Activated CD8-positive, alpha-beta memory T cell treated with anti-CD3 and anti-CD28 coated beads, Interleukin-2, amount 10 ng/mL, durations not matched to agents 7 days and 5 days (primary cell): ENCODE results near the gene NDUFA3. TPM values are rescaled to one million over a fixed set of nuclear protein-coding genes. Genes with fewer than 3 reads are reported as not detected.
"Not testable (repeated sequence)": the region's sequence is repeated elsewhere in the genome, so short reads cannot be mapped to it uniquely, and the experiment has no call there.

ENCODE experiments used
- ATAC-seq: fragments of 150-1000 bp; cut with Tn5 transposase; one replicate; pipeline ENCODE4 v1.10.0; 2021; ENCODE audit warnings: moderate library complexity
- CTCF ChIA-PET: fragments of 350-600 bp; sonication (Branson Sonifier 250); formaldehyde crosslinking; loops from one replicate; lab custom pipeline; 2021; ENCODE audit warnings: antibody characterized with exemption; lab: Charles Lee
- DNase-seq: peaks from one replicate; pipeline ENCODE4 v3.0.0-alpha.2; 2020
- H3K27ac Mint-ChIP-seq: one replicate; pipeline ENCODE4 v1.8.0; 2021; ENCODE audit warnings: mild to moderate bottlenecking, mixed read lengths
- H3K27me3 Mint-ChIP-seq: one replicate; pipeline ENCODE4 v1.8.0; 2021; ENCODE audit warnings: mixed read lengths
- H3K36me3 Mint-ChIP-seq: one replicate; pipeline ENCODE4 v1.8.0; 2021; ENCODE audit warnings: mild to moderate bottlenecking, mixed read lengths
- H3K4me1 Mint-ChIP-seq: one replicate; pipeline ENCODE4 v1.8.0; 2021; ENCODE audit warnings: mixed read lengths
- H3K4me3 Mint-ChIP-seq: one replicate; pipeline ENCODE4 v1.8.0; 2021; ENCODE audit warnings: mild to moderate bottlenecking, moderate library complexity, mixed read lengths
- H3K9me3 Mint-ChIP-seq: one replicate; pipeline ENCODE4 v1.8.0; 2022; ENCODE audit warnings: low read depth, mixed read lengths
- total RNA-seq, 2 experiments: library from RNA; stranded (reverse); gene quantifications; one replicate each; pipeline ENCODE4 v1.2.3, GENCODE V29; 2021

The NDUFA3 gene
- total RNA-seq, 2 experiments from 2014 or later, result 121 to 127 TPM

DNA sequence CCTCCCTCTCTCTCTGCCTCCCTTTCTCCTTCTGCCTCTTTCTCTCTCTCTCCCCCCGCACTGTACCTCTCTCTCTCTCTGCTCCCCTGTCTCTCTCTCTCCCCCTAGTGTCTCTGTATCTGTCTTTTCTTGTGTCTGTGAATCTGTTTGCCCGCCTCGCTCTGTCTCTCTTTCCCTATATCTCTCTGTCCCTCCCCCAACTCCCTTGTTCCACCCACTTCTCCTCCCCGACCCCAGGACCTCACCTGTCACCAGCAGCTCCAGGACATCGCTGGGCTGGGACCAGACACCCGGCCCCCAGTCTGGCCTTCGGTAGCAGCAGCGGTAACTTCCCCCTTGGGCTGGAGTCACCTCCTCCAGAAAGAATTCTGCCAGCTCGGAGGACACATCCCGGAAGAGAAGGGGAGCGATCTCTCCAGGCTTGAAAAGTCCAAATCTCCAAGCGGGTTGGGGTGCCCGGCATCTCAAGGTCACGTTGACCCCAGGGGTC is 6.0 kb upstream of the NDUFA3 start:
- CTCF ChIA-PET, result interaction anchor here (0.9 to 1.2 kb wide), 3 partner anchors 227 to 304 kb away, joined by 3 to 7 read pairs (median 3); no protein-coding TSS in a partner anchor
- H3K36me3 Mint-ChIP-seq, result no peaks in the 10 kb centered on the region
- peaks cover 5% of the 10 kb centered on the region for H3K9me3 Mint-ChIP-seq
- H3K27me3 Mint-ChIP-seq, result peaks cover 15% of the 10 kb centered on the region
- peak overlapping the region; percentile 53 for H3K27ac Mint-ChIP-seq
- DNase-seq (no peak), ATAC-seq (peak; percentile 61)
- peak overlapping the region; percentile 44 for H3K4me3 Mint-ChIP-seq
- peaks cover 17% of the 10 kb centered on the region for H3K4me1 Mint-ChIP-seq

DNA sequence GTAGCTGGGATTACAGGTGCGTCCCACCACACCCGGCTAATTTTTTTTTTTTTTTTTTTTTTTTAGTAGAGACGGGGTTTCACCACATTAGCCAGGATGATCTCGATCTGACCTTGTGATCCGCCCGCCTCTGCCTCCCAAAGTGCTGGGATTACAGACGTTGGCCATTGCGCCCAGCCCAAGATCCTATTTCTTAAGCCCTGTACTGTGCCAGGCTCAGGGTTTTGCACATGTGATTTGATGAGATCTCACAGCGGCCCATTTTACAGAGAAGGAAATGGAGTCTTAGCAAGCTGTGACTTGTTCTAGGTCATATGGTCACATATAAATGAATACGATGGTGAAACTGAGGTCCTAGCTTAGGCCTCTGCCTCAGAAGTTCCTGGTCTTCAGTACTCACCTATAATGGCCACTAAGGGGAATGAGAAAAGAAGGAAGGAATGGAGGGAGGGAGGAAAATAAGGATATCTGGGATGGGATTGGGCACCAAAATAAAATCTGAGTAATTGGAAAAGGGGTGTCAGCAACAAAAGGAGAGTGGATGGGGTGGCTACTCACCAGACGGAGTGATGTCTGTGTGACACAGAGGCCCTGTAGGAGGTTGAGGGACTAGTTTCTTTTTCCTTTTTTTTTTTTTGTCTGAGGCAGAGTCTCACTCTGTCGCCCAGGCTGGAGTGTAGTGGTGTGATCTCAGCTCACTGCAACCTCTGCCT is 3.3 kb upstream of the NDUFA3 start:
- no peaks in the 10 kb centered on the region for H3K9me3 Mint-ChIP-seq
- CTCF ChIA-PET, result interaction anchor here (0.8 kb wide), 1 partner anchor 38 kb away, joined by 3 read pairs; no protein-coding TSS in a partner anchor
- no peak overlapping the region for H3K4me3 Mint-ChIP-seq
- no peak overlapping the region for H3K27ac Mint-ChIP-seq
- DNase-seq (no peak), ATAC-seq (no peak)
- peaks cover 28% of the 10 kb centered on the region for H3K4me1 Mint-ChIP-seq
- no peaks in the 10 kb centered on the region for H3K36me3 Mint-ChIP-seq
- H3K27me3 Mint-ChIP-seq, result peaks cover 10% of the 10 kb centered on the region

DNA sequence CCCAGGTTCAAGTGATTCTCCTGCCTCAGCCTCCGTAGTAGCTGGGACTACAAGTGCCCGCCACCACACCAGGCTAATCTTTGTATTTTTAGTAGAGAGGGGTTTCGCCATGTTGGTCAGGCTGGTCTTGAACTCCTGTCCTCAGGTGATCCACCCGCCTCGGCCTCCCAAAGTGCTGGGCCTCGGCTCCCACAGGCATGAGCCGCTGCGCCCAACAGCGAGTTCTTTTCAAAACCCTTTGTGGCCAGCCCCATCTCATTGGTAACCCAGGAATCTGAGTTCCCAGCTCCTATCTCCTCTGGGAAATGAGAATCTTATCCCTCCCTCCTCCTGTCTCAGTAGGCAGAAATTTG is 2.8 kb upstream of the NDUFA3 start:
- ATAC-seq, DNase-seq, H3K4me3 Mint-ChIP-seq, H3K27me3 Mint-ChIP-seq, CTCF ChIA-PET, H3K36me3 Mint-ChIP-seq, H3K9me3 Mint-ChIP-seq, H3K27ac Mint-ChIP-seq: not testable (repeated sequence)
- H3K4me1 Mint-ChIP-seq, result peaks cover 25% of the 10 kb centered on the region

DNA sequence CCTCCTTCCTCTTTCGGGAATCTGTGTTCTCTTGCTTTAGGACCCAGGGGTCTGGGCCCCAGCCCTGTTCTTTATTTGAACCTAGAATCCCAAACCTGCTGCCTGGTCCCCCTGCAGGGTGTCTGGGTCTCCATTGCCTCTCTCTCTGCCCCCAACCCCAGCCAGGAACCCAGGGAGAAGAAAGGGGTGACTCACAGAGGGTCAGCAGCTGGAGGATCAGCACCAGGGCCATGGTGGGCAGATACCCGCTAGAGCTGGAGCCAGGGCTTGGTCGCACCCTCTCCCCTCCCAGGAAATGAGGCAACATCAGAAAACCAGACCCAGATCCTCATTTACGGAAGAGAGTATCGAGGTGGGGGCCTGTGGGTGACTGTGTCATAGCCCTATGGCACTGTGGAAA is 2.1 kb upstream of the NDUFA3 start, which contains the start of gene OSCAR:
TSS of gene OSCAR (minus strand) at position 243 of the 400 bp plus-strand sequence. CDS start at position 232, 11 bp downstream.
- H3K4me1 Mint-ChIP-seq, result peaks cover 25% of the 10 kb centered on the region
- ATAC-seq (no peak), DNase-seq (no peak)
- peak within 1 kb of the TSS; percentile 39 for H3K4me3 Mint-ChIP-seq
- H3K9me3 Mint-ChIP-seq, result no peaks in the 10 kb centered on the region
- peaks cover 4% of the 10 kb centered on the region for H3K27me3 Mint-ChIP-seq
- CTCF ChIA-PET, result no interaction called here
- H3K27ac Mint-ChIP-seq, result no peak within 1 kb of the TSS
- peaks cover 4% of the 10 kb centered on the region for H3K36me3 Mint-ChIP-seq

DNA sequence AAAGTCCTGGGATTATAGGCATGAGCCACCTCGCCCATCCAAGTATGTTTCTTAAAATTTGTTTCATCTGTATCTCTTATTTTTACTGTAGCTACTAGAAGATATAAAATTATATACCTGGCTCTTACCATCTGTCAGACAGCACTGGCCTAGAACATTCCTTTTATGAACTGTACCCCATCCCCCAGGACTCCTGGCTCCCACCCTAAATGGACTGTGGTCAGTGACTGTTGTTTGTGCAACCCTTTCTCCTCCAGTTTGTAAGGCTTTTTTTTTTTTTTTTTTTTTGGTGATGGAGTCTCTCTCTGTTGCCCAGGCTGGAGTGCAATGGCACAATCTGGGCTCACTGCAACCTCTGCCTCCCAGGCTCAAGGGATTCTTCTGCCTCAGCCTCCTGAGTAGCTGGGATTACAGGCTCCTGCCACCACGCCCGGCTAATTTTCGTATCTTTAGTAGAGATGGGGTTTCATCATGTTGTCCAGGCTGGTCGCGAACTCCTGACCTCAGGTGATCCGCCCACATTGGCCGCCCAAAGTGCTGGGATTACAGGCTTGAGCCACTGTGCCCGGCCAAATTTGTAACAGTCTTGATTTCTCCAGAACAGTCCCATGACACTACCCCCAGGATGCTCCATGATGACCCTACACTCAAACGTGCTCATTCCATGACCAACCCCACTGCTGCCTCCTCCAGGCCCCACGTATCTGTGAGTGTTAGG is 2.5 kb downstream of the NDUFA3 start:
- Mint-ChIP-seq H3K27ac (no peak overlapping the region), H3K9me3 (no peaks in the 10 kb centered on the region), H3K36me3 (peaks cover 31% of the 10 kb centered on the region), H3K4me1 (peaks cover 19% of the 10 kb centered on the region), H3K27me3 (no peaks in the 10 kb centered on the region), H3K4me3 (no peak overlapping the region)
- DNase-seq (no peak), ATAC-seq (no peak)
- CTCF ChIA-PET, result interaction anchor here (1.6 kb wide), 1 partner anchor 10 kb away, joined by 4 read pairs; the partner anchor contains the start of genes PRPF31 and TFPT

DNA sequence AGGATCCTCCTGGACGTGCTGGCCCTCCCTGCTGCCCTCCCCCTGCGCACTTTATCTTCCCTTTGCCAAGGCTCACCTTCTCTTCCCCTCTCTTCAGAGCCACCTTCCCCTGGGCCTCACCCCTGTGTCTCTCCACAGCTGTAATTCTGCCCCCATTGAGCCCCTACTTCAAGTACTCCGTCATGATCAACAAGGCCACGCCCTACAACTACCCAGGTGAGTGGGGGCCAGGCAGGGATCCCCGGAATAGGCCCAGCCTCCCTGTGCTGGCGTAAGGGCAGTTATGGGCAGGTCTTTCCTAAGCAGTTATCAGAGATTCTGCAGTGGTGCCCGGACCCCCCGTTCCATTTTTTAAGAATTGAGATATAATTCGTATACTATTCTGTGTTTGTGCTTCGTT is 3.1 kb downstream of the NDUFA3 start:
- Mint-ChIP-seq H3K36me3 (peaks cover 35% of the 10 kb centered on the region), H3K27ac (no peak overlapping the region), H3K9me3 (no peaks in the 10 kb centered on the region), H3K4me3 (no peak overlapping the region), H3K27me3 (no peaks in the 10 kb centered on the region), H3K4me1 (peaks cover 21% of the 10 kb centered on the region)
- CTCF ChIA-PET, result no interaction called here
- DNase-seq, result no peak
- ATAC-seq, result no peak

DNA sequence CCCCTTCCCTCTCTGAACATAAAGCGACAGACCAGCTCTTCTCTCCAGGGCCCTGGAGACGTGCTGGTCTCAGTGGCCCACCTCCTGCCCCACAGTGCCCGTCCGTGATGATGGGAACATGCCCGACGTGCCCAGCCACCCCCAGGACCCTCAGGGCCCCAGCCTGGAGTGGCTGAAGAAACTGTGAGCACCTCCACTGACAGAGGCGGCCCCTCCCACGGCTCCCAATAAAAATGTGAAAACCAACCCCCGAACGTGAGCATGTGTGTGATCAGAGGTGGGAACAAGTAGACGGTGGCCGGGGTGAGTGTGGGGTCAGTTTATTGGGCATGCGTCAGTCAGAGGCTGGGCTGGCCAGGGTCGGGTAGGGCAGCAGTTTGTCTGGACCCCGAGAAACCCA is 4.1 kb downstream of the NDUFA3 start:
- H3K36me3 Mint-ChIP-seq, result peaks cover 38% of the 10 kb centered on the region
- DNase-seq (no peak), ATAC-seq (no peak)
- H3K4me3 Mint-ChIP-seq, result no peak overlapping the region
- no peaks in the 10 kb centered on the region for H3K9me3 Mint-ChIP-seq
- H3K27ac Mint-ChIP-seq, result no peak overlapping the region
- H3K4me1 Mint-ChIP-seq, result peaks cover 22% of the 10 kb centered on the region
- no peaks in the 10 kb centered on the region for H3K27me3 Mint-ChIP-seq
- CTCF ChIA-PET, result no interaction called here

DNA sequence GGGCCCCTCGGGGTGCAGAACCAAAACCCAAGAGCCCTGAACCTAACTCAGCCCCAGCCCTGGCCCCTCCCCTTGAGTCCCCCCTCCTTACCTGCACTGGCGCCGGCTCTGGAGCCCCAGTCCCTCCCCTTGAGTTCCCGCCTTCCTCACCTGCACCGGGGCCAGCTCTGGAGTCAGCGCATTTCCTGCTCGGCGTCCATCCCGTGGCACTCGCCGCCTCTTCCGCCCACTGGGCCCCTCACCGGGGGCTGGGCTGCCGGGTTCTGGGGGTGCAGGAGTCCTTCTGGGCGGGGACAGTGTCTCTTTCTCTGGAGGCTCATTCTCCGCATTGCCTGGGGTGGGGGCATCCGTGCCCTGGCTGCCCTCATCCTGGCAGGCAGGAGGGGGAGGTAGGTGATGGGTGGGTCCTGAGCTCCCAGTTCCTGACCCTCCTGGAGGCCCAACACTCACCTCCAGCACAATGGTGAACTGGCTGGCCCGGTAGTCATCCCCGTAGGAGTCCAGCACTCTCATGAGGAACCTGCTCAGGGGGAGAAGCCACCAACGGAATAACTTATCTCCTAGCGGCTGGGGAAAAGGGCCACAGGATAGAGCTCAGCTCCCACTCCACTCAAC is 5.3 kb downstream of the NDUFA3 start:
- ATAC-seq (no peak), DNase-seq (no peak)
- CTCF ChIA-PET, result no interaction called here
- no peaks in the 10 kb centered on the region for H3K27me3 Mint-ChIP-seq
- H3K27ac Mint-ChIP-seq, result no peak overlapping the region
- H3K36me3 Mint-ChIP-seq, result peaks cover 38% of the 10 kb centered on the region
- no peaks in the 10 kb centered on the region for H3K9me3 Mint-ChIP-seq
- H3K4me1 Mint-ChIP-seq, result peaks cover 15% of the 10 kb centered on the region
- H3K4me3 Mint-ChIP-seq, result no peak overlapping the region

DNA sequence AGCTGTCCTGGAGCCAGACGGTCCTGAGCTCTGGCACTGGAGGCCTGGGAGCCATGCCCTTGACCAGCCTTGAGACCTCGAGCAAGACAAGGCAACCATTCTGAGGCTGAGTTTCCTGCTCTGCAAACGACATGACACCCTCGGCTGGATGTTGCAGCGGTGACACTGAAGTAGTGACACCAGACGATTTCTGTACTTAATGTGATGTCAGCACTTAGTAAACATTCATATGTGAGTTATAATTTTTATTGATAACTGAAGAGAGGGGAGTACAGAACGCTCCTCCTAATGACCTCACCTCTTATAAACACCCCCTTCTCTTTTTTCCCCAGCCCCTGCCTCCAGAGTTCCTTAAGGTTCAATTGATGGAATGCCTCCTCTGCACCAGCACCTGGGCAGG is 5.8 kb downstream of the NDUFA3 start:
- peaks cover 42% of the 10 kb centered on the region for H3K36me3 Mint-ChIP-seq
- peaks cover 14% of the 10 kb centered on the region for H3K4me1 Mint-ChIP-seq
- CTCF ChIA-PET, result no interaction called here
- no peak overlapping the region for H3K4me3 Mint-ChIP-seq
- H3K27ac Mint-ChIP-seq, result no peak overlapping the region
- no peaks in the 10 kb centered on the region for H3K27me3 Mint-ChIP-seq
- ATAC-seq (no peak), DNase-seq (no peak)
- H3K9me3 Mint-ChIP-seq, result no peaks in the 10 kb centered on the region

DNA sequence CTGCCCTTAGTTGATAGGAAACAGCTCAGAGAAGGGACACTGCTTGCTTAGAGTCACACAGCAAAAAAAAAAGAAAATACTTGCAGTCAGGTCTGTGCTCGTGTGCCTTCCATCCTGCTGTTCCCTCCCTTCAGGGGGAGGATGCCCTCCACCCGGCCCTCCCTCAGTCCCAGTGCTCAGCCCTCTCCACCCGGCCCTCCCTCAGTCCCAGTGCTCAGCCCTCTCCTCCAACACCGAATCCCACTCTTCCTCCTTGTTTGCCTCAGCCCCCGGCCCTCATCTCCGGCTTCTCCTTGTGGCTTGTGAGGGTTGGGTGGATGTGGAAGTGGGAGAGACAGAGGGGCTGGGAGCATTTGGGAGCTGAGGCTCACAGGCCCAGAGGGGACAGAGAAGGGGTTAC is 7.0 kb downstream of the NDUFA3 start:
- Mint-ChIP-seq H3K27me3 (no peaks in the 10 kb centered on the region), H3K27ac (no peak overlapping the region), H3K9me3 (no peaks in the 10 kb centered on the region), H3K4me1 (peaks cover 18% of the 10 kb centered on the region), H3K36me3 (peaks cover 44% of the 10 kb centered on the region), H3K4me3 (no peak overlapping the region)
- CTCF ChIA-PET, result interaction anchor here (0.5 kb wide), 1 partner anchor 27 kb away, joined by 3 read pairs; no protein-coding TSS in a partner anchor
- ATAC-seq (no peak), DNase-seq (no peak)

DNA sequence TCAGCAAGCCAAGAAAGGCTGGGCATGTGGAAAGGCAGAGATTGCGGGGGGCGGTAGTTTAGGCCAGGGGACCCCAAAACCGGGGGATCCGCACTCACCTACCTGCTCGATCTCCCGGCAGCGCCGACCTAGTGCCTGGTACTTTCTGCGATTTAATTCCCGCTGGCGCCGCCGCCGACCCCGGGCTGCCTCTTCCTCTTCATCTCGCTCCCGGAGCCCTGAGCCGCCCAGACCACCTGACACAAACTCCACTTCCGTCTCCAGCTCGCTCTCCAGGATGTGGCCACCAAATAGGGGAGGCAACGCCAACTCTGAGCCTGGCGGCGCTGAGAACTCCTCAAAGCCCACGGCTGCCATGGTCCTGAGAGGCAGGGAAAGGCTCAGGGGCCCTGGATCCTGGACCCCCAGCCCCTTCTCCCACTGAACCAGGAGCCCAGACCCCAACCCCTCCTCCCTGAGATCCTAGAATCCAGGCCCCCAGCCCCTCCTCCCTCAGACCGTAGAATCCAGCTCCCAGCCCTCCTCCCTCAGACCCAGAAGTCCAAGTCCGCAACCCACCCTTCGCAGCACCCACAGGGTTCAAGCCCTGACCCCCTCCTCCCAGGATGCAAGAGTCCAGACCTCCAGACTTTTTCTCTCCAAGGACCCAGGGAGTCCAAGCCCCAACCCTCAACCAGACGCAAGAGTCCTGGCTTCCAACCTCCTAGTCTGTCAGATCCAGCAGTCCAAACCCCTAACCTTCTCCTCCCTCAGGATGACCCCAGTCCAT is 11.9 kb downstream of the NDUFA3 start:
- Mint-ChIP-seq H3K4me1 (peaks cover 34% of the 10 kb centered on the region), H3K27me3 (no peaks in the 10 kb centered on the region), H3K36me3 (peaks cover 26% of the 10 kb centered on the region), H3K27ac (peak overlapping the region; percentile 96), H3K9me3 (no peaks in the 10 kb centered on the region), H3K4me3 (peak overlapping the region; percentile 93)
- DNase-seq (peak; percentile 87), ATAC-seq (peak; percentile 62)
- CTCF ChIA-PET, result interaction anchor here (0.7 to 2.6 kb wide), 6 partner anchors 12 to 232 kb away, joined by 3 to 9 read pairs (median 6); partner anchors contain the start of genes CNOT3, LENG1, MBOAT7 and NDUFA3

DNA sequence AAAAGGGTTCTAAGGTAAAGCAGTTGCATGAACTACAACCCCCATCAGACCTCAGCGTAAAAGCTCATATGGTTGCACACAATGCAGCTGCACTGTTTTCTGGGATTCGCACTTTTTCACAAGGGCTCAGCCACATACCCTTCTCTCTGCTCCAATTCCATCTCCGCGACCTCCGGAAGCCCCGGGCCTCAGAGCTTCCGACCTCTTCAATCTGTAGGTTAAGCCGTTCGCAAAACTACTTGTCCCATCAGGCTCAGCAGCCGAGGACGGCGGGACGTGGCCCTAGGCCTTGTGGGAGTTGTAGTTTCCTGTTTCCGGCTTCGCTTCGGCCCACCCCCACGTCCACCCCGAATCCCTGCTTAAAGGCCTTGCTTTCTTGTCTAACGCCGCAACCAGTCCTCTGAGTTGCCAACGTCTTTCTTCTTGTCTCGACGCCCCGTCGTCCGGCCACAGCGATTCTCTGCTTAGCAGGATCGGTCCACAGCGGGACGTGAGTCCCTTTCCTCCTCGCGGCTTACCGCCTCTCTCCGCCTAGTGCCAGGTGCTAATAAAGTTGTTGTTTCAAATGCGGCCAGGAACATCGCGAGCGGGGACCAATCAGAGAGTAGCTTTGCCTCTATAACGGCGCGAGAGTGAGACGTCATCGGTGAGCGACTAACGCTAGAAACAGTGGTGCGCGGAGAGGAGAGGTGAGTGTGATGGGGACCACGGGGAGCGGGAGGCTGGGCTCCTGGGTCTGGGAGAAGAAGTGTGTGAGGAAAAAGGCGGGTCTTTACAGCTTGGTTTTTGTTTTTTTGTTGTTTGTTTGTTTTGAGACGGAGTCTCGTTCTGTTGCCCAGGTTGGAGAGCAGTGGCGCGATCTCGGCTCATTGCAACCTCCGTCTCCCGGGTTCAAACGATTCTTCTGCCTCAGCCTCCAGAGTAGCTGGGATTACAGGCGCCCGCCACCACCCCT is 12.7 kb downstream of the NDUFA3 start, which contains the start of the genes PRPF31 and TFPT:
TSS of gene PRPF31 (plus strand) at position 646 of the 955 bp plus-strand sequence. CDS start 2,525 bp downstream, outside the sequence.
TSS of gene TFPT (minus strand) at position 549 of the 955 bp plus-strand sequence. CDS start at position 161, 388 bp downstream.
- ATAC-seq (peak; percentile 91), DNase-seq (peak; percentile 98)
- Mint-ChIP-seq H3K4me1 (peaks cover 33% of the 10 kb centered on the region), H3K27me3 (no peaks in the 10 kb centered on the region), H3K36me3 (peaks cover 24% of the 10 kb centered on the region), H3K9me3 (no peaks in the 10 kb centered on the region), H3K4me3 (peak within 1 kb of the TSS; percentile 93), H3K27ac (peak within 1 kb of the TSS; percentile 96)
- CTCF ChIA-PET, result interaction anchor here (0.7 to 2.6 kb wide), 7 partner anchors 11 to 233 kb away, joined by 3 to 9 read pairs (median 6); partner anchors contain the start of genes CNOT3, LENG1, MBOAT7 and NDUFA3
